HG02678 (cell line): ENCODE results near the gene TWNK.
"Not testable (repeated sequence)": the region's sequence is repeated elsewhere in the genome, so short reads cannot be mapped to it uniquely, and the experiment has no call there.

ENCODE experiments used
- ATAC-seq: cut with Tn5 transposase; IDR thresholded peaks from one replicate; pipeline ENCODE4 v1.9.1; 2021; ENCODE audit warnings: mild to moderate bottlenecking, moderate library complexity; ENCODE audit not compliant: unreplicated experiment

Gene TWNK

GRCh38 chr10:101029520-101030295 lies 42.4 kb downstream of the TWNK start:
- ATAC-seq = no peak

- ATAC-seq = no peak
Measured at GRCh38 chr10:101030496-101031127, 43.3 kb downstream of the TWNK start.

DNA sequence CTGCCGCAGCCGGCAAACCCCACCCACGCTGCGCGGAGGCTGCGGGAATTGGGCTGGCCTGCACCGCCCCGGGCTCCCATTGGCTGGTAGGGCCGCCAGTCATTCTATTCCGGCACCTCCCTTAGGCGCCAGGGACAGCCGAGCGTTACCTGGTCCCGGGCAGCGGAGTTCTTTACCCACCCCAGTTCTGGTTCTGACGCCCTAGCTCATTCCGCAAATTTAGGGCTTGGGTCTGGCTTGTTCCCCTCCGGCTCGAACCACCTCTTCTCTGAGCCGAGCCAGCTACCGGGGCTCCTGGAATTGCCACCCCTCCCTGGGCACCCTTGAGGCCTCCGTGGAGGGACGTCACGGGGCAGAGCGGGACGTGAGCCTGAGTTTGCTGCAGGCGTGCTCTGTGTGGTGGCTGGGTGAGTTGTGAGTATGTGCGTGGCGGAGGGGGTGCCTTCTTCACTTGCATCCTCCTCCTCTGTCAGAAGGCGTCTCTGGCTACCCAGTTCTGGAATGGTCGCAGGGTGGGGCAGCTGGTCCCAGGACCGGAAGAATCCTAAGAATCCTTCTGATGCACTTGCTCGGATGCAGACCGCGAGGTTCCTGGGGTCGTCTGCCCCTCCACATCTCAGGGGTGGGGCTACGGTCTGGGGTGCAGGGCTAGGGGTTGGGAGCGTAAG lies 43.9 kb downstream of the TWNK start, which contains the start of the genes PDZD7 and SFXN3:
PDZD7 (minus strand) TSS at position 2 of the 668 bp plus-strand sequence. CDS start 910 bp downstream, outside the sequence.
SFXN3 (plus strand) TSS at position 107 of the 668 bp plus-strand sequence. CDS start 3,461 bp downstream, outside the sequence.
- ATAC-seq = peak; percentile 95

DNA sequence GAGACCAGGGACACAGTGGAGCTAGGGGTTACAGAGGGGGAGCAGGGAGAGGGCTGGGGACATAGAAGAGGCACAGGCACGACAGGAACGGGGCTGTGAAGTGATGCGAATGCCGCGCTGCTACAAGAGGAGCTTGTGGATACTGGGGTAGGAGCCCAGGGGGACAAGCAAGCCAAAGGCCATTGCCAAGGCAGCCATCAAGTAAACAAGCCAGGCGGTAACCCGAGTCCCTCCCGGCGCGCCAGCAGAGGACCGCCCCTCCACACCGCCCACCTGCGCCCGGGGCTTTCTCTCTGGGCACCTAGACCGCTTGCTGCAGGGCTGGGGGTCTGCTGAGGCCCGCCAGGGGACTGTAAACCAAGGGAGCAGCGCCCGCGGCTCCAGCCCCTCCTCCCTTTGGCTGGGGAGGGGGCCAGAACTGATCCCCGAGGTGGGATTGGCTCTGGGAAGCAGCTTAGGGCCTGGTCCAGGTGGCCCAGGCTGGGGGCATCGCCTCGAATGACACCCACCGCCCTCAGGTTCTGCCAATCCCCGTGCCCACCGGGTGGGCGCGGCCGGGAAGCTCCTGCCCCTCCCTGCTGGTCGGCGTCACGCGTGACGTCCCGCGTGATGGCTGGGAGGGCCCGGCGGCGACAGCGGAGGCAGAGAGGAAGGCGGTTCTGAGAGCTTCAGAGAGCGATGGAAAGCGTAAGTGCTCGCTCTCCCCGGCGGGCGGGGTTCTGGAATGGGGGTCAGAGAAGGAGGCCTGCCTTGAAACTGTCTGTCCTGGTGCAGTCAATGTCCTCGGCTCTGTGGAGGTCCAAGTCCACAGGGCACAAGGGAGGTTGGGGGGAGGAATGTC lies 44.7 kb downstream of the TWNK start:
- ATAC-seq = peak; percentile 37

- peak; percentile 8 for ATAC-seq
Measured at GRCh38 chr10:101032637-101033224, 45.4 kb downstream of the TWNK start.

DNA sequence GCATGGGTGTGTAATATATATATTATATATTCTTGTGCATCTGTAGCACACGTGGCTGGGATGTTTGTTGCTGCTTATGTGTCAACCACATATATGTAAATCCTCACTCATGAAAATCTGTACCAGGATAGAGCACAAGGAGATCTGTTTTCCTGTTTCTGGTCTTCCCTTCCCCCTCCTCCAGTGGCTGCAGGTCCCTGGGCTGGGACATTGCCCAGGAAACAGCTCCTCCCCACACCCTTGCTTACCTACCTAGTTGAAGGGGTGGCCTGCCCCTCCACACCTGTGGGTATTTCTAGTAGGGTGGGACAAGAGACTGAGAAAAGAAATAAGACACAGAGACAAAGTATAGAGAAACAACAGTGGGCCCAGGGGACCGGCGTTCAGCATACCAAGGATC lies 45.9 kb downstream of the TWNK start:
- no peak for ATAC-seq

- ATAC-seq = not testable (repeated sequence)
Measured at GRCh38 chr10:101034404-101034803, 47.1 kb downstream of the TWNK start.

- no peak for ATAC-seq
Measured at GRCh38 chr10:101035314-101035713, 48.0 kb downstream of the TWNK start.

DNA sequence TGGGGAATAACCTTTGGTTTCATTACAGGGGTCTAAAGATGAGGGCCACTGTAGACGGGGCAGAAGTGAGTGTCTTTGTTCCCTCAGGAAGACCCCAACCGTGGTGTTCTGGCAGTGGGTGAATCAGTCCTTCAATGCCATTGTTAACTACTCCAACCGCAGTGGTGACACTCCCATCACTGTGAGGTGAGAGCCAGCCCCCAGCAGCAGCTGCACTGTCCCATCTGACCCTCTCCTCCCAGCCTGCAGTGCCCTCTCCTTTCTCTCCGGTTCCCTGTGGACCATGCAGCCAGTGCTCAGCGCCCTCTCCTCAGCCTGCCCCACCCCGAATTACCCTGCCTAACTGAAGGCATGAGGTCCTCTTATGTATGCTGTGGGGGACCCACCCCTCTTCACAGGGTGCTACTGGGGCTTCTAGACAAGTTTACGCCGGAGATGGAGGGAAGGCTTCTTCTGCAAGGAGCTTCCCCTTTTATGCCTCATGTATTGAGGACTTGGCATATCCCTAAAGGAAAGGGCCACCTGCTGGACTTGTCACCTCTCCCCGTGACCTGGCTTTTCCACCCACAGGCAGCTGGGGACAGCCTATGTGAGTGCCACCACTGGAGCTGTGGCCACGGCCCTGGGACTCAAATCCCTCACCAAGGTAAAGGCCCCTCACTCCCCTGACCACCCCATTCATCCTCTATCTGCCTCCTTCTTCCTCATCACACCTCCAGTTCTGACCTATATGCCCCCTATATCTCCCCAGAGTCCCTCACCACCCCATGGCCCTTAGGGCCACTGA lies 48.8 kb downstream of the TWNK start:
- no peak for ATAC-seq

DNA sequence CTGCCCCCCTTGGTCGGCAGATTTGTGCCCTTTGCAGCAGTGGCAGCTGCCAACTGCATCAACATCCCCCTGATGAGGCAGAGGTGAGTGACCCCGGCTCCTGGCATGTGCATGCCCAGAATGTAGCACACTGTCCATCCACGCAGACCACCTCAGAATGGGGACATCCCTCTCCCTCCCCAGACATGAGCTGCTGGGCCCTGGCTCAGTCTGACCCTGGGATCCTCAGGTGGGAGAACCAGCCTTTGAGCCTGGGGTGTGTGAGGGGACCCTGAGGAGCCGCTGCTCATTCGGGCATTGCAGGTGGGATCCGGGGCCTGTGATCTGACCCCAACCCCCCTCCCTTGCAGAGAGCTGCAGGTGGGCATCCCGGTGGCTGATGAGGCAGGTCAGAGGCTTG lies 49.4 kb downstream of the TWNK start:
- no peak for ATAC-seq

DNA sequence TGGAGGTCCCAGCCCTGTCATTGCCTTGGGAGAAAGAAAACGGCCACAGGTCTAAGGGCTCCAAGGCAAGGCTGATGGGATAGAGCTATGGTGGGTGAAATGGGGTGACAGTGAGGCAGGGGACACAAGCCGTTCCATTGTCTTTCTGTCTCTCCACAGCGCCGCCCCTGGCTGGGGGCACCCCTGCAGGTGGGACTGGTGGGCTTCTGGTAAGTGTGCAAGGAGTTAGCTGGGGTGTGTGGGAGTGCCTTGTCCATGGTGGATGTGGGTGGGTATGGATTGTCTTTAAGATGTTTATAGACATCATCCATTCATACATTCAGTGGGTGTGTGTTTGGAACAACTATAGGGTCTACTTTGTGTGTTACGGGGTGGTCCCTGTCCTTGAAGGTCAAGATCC lies 51.1 kb downstream of the TWNK start:
- ATAC-seq = no peak

GRCh38 chr10:101040061-101040460 lies 52.7 kb downstream of the TWNK start:
- ATAC-seq = no peak

- ATAC-seq = no peak
Measured at GRCh38 chr10:101040851-101041250, 53.5 kb downstream of the TWNK start.

GRCh38 chr10:101041252-101041761 lies 54.0 kb downstream of the TWNK start:
- peak; percentile 56 for ATAC-seq

- ATAC-seq = no peak
Measured at GRCh38 chr10:101042118-101042517, 54.8 kb downstream of the TWNK start.

- ATAC-seq = peak; percentile 95
Measured at GRCh38 chr10:101042667-101043362, 55.5 kb downstream of the TWNK start.

DNA sequence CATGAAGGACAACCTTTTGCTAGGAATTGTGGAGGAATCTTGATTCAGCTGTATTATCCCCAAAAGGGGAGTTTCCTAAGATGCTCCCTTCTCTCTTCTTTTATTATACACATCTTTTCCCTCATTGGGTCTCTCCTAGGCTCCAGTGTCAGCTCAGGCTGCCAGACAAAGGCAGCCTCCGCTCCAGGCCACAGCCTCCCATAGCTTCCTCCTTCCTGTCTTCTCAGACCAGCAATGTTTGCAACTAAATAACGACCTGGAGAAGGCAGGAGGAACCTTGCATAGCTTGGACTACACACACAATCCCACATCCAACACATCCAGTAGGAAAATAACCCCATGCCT lies 56.0 kb downstream of the TWNK start:
- no peak for ATAC-seq
